T-helper 2 cell treated with Interferon-gamma antibody and Interleukin-4, amounts not matched to agents 5 μg/mL and 100 μg/mL, for 36 hours (primary cell): ENCODE data around the gene CHM.

Experiments
- DNase-seq: peaks from one replicate; pipeline ENCODE4 v3.0.0; 2021; ENCODE audit warnings: low spot score
- H3K27ac Mint-ChIP-seq: one replicate; pipeline ENCODE4 v1.8.0; 2021; ENCODE audit warnings: mild to moderate bottlenecking, mixed read lengths
- H3K27me3 Mint-ChIP-seq: one replicate; pipeline ENCODE4 v1.8.0; 2021; ENCODE audit warnings: low read depth, mixed read lengths
- H3K36me3 Mint-ChIP-seq: one replicate; pipeline ENCODE4 v1.8.0; 2021; ENCODE audit warnings: low read depth, mixed read lengths
- H3K4me1 Mint-ChIP-seq: one replicate; pipeline ENCODE4 v1.8.0; 2021; ENCODE audit warnings: low read depth, mixed read lengths
- H3K4me3 Mint-ChIP-seq: one replicate; pipeline ENCODE4 v1.8.0; 2022; ENCODE audit warnings: mild to moderate bottlenecking, moderate library complexity, mixed read lengths
- H3K9me3 Mint-ChIP-seq: one replicate; pipeline ENCODE4 v1.8.0; 2021; ENCODE audit warnings: mixed read lengths

Gene CHM

GRCh38 chrX:85914431-85914830 lies 132.9 kb downstream of the CHM start:
- no peak overlapping the region for H3K27ac Mint-ChIP-seq
- no peak overlapping the region for H3K4me3 Mint-ChIP-seq
- peaks cover 7% of the 10 kb centered on the region for H3K36me3 Mint-ChIP-seq
- no peaks in the 10 kb centered on the region for H3K27me3 Mint-ChIP-seq
- H3K4me1 Mint-ChIP-seq, result no peaks in the 10 kb centered on the region
- H3K9me3 Mint-ChIP-seq, result peaks cover 4% of the 10 kb centered on the region
- DNase-seq, result no peak

GRCh38 chrX:85907316-85907715 lies 140.0 kb downstream of the CHM start:
- no peaks in the 10 kb centered on the region for H3K4me1 Mint-ChIP-seq

GRCh38 chrX:85906399-85906798 lies 141.0 kb downstream of the CHM start:
- H3K4me1 Mint-ChIP-seq, result no peaks in the 10 kb centered on the region
- no peak overlapping the region for H3K27ac Mint-ChIP-seq
- DNase-seq, result no peak
- H3K9me3 Mint-ChIP-seq, result no peaks in the 10 kb centered on the region
- H3K36me3 Mint-ChIP-seq, result no peaks in the 10 kb centered on the region
- no peak overlapping the region for H3K4me3 Mint-ChIP-seq
- H3K27me3 Mint-ChIP-seq, result no peaks in the 10 kb centered on the region

More at GRCh38 chrX:85907316-85907715, 140.0 kb downstream of the CHM start:
- Mint-ChIP-seq H3K27me3 (no peaks in the 10 kb centered on the region), H3K36me3 (no peaks in the 10 kb centered on the region), H3K4me3 (no peak overlapping the region), H3K9me3 (no peaks in the 10 kb centered on the region), H3K27ac (no peak overlapping the region)
- DNase-seq, result no peak

GRCh38 chrX:85905851-85906250 lies 141.5 kb downstream of the CHM start:
- H3K9me3 Mint-ChIP-seq, result no peaks in the 10 kb centered on the region
- no peak for DNase-seq
- no peak overlapping the region for H3K4me3 Mint-ChIP-seq
- H3K36me3 Mint-ChIP-seq, result no peaks in the 10 kb centered on the region
- no peaks in the 10 kb centered on the region for H3K27me3 Mint-ChIP-seq
- no peak overlapping the region for H3K27ac Mint-ChIP-seq
- no peaks in the 10 kb centered on the region for H3K4me1 Mint-ChIP-seq

DNA sequence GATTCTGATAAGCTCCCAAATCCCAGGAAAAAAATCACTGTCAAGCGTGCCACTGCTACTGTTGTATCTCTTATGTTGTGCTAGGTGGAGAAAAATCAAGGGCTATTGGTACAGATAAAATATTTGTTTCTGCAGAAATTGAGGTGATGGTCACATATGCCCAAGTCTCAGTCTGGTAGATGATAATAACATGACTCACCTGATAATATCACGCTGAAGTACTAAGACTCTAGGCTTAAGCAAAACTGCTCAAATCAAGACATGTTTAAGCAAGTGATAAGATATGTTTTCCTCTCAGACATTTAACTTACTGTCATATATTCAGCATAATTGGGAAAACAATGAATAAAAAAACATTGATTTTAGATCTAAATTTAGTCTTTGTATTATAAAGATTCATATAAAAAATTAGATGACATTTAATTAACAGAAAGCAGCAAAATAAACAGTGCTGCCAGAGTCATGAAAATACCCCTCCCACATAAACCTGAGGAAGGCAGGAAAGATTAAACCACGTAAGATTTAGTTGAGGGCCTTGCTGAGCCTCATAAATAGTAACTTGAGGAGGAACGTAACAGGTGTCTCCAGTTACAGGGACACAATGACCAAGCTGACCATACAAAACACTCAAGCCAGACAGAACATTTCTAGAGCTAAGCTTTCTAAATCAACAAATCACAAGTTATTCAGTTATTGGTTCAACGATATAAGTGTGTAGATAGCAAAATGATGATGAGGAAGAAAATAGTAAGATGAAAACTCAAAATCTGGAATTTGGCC lies 143.5 kb downstream of the CHM start:
- Mint-ChIP-seq H3K4me3 (no peak overlapping the region), H3K27me3 (no peaks in the 10 kb centered on the region), H3K36me3 (no peaks in the 10 kb centered on the region), H3K9me3 (no peaks in the 10 kb centered on the region), H3K4me1 (no peaks in the 10 kb centered on the region), H3K27ac (no peak overlapping the region)
- no peak for DNase-seq

DNA sequence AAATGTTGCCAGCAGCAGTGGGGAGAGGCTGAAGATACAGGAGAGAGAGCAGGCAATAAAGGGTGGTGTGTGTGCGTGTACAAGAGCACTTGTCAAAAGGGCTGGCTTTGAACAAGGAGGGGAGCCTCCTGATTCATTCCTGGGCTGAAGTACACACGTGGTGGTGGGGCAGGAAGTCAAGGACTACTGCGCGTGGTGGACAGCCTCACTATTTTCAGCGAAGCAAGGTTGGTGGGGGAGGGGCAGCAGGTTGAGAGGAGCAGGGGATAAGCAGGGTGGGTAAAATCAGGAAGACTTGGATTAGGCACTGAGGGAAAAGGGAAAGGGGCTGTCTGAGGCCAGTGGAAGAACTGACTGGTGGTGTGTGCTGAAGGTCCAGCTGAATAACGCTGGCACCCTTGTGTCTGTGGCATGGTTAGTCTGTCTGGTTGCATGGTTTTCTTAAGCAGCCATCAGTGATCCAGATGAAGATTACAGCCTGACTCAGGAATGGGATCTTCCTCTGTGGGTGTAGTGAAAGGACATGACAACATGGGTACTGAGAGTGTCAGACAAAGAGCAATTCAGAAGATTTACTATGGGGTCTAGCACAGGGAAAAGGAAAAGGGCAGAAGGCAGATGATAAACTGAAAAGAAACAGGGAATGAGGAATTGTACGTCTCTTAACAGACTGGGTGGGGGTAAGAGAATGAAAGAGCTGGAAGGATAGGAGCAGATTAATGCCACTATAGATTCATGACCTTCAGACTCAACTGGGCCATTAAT lies 149.8 kb downstream of the CHM start:
- peaks cover 7% of the 10 kb centered on the region for H3K36me3 Mint-ChIP-seq
- no peak overlapping the region for H3K4me3 Mint-ChIP-seq
- H3K9me3 Mint-ChIP-seq, result no peaks in the 10 kb centered on the region
- DNase-seq, result no peak
- H3K27ac Mint-ChIP-seq, result no peak overlapping the region
- H3K4me1 Mint-ChIP-seq, result no peaks in the 10 kb centered on the region
- no peaks in the 10 kb centered on the region for H3K27me3 Mint-ChIP-seq

DNA sequence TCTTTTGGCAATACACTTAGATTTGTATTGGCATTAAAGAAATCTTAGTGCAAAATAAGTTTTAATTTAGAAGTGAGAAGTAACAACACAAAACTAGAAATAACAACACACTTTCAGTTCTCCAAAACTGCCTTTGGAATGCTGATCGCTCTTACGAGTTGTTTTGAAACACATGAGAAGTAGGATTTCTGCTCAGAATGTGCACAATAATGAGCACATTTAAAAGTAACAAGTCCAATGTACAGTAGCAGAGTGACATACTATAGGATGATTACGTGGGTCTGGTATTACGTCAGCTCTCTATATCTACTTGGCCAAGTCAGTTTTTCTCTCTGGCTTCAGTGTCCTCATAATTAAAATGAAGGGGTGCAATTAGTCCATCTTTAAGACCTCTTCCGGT lies 164.8 kb downstream of the CHM start:
- no peaks in the 10 kb centered on the region for H3K9me3 Mint-ChIP-seq
- H3K27me3 Mint-ChIP-seq, result no peaks in the 10 kb centered on the region
- no peak overlapping the region for H3K4me3 Mint-ChIP-seq
- H3K36me3 Mint-ChIP-seq, result peaks cover 4% of the 10 kb centered on the region
- no peak for DNase-seq
- H3K4me1 Mint-ChIP-seq, result no peaks in the 10 kb centered on the region
- H3K27ac Mint-ChIP-seq, result no peak overlapping the region

DNA sequence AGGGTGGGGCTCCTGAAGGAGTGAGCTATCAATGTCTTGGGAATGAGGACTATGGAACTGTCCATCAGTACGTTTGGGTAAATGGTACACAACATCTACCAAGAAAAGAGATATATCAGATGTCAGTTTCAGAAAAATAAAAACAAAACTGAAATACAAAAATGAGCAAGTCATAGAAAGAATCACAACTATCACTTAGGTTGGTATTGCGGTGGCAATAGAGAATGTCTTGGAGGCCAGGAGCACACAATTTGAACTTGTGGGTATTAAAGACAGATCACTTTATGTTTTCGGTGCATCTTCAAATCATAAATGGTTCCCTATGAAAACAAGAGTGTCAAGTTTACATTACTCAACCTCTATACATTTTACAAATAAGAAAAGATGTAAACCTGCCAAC lies 176.8 kb downstream of the CHM start:
- Mint-ChIP-seq H3K9me3 (peaks cover 9% of the 10 kb centered on the region), H3K4me3 (no peak overlapping the region), H3K27ac (no peak overlapping the region), H3K27me3 (no peaks in the 10 kb centered on the region), H3K4me1 (no peaks in the 10 kb centered on the region), H3K36me3 (peaks cover 33% of the 10 kb centered on the region)
- no peak for DNase-seq

GRCh38 chrX:85865324-85865723 lies 182.0 kb downstream of the CHM start:
- Mint-ChIP-seq H3K9me3 (peaks cover 14% of the 10 kb centered on the region), H3K27me3 (no peaks in the 10 kb centered on the region), H3K4me1 (no peaks in the 10 kb centered on the region), H3K4me3 (no peak overlapping the region), H3K27ac (no peak overlapping the region), H3K36me3 (peaks cover 38% of the 10 kb centered on the region)
- no peak for DNase-seq

DNA sequence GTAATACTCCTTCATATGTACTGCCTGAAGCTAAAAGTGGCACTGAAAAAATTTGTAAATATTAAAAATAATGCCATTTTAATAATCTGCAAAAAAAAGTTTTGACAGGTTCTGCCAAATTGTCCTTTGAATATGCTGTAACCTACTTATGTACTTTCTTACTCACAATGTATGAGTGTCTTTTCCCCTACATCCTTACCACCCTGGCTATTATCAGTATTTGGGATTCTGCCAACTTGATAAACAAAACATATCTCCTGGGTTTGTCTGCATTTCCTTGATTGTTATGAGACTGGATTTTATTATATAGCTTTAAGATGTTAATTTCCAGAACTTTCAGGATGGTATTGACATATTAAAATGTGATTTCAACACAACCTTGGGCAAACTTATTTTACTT lies 187.9 kb downstream of the CHM start:
- Mint-ChIP-seq H3K36me3 (no peaks in the 10 kb centered on the region), H3K4me3 (no peak overlapping the region), H3K9me3 (no peaks in the 10 kb centered on the region), H3K27ac (no peak overlapping the region), H3K27me3 (no peaks in the 10 kb centered on the region), H3K4me1 (no peaks in the 10 kb centered on the region)
- no peak for DNase-seq

GRCh38 chrX:85851418-85851817 lies 195.9 kb downstream of the CHM start:
- no peaks in the 10 kb centered on the region for H3K4me1 Mint-ChIP-seq
- H3K9me3 Mint-ChIP-seq, result no peaks in the 10 kb centered on the region
- DNase-seq, result no peak
- H3K4me3 Mint-ChIP-seq, result no peak overlapping the region
- H3K27me3 Mint-ChIP-seq, result no peaks in the 10 kb centered on the region
- H3K27ac Mint-ChIP-seq, result no peak overlapping the region
- H3K36me3 Mint-ChIP-seq, result no peaks in the 10 kb centered on the region

DNA sequence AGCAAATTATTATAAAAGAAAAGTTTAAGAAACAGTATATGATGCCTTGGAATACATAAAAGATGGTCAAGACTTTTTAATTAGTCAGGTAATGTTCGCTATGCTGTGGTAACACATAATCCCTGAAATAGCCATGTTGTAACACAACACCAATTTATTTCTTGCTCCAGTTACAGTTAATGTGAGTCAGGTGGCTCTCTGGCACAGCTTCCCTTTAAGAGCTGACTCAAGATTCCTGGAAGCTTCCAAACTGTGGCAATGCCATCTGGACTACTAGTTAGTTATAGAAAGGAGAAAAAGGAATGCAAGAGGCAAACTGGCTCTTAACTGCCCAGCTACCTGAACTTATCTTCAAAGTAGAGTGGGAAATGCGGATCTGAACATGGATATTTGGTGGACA lies 210.5 kb downstream of the CHM start:
- DNase-seq, result no peak
- Mint-ChIP-seq H3K9me3 (no peaks in the 10 kb centered on the region), H3K4me1 (no peaks in the 10 kb centered on the region), H3K27ac (no peak overlapping the region), H3K36me3 (no peaks in the 10 kb centered on the region), H3K27me3 (no peaks in the 10 kb centered on the region), H3K4me3 (no peak overlapping the region)

DNA sequence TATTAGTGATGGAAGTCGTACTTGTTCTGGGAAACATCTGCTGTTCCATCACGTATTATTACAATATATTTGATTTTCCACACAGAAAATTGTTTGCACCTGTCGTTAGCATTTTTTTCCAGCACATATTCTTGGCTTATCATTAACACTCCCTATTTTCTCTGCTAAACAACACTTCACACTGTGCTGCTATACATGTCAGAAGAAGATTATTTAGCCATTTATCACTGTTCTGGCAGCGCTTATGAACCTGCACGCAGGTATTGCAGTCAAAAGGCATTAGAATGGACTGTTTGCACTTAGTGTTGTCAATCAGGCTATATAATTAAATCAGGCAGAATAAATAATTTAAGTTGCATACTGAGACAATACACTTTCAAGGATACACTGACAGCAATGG lies 218.6 kb downstream of the CHM start:
- H3K27me3 Mint-ChIP-seq, result no peaks in the 10 kb centered on the region
- no peaks in the 10 kb centered on the region for H3K9me3 Mint-ChIP-seq
- no peak for DNase-seq
- H3K36me3 Mint-ChIP-seq, result no peaks in the 10 kb centered on the region
- no peak overlapping the region for H3K4me3 Mint-ChIP-seq
- no peak overlapping the region for H3K27ac Mint-ChIP-seq
- no peaks in the 10 kb centered on the region for H3K4me1 Mint-ChIP-seq

GRCh38 chrX:85815203-85815751 lies 232.1 kb downstream of the CHM start:
- Mint-ChIP-seq H3K27ac (no peak overlapping the region), H3K36me3 (no peaks in the 10 kb centered on the region), H3K9me3 (peaks cover 25% of the 10 kb centered on the region), H3K27me3 (no peaks in the 10 kb centered on the region), H3K4me3 (no peak overlapping the region), H3K4me1 (no peaks in the 10 kb centered on the region)
- no peak for DNase-seq
